Measurements from ENCODE around the gene NINL.
"Not testable (repeated sequence)": the region's sequence is repeated elsewhere in the genome, so short reads cannot be mapped to it uniquely, and the experiment has no call there.

Gene NINL

DNA sequence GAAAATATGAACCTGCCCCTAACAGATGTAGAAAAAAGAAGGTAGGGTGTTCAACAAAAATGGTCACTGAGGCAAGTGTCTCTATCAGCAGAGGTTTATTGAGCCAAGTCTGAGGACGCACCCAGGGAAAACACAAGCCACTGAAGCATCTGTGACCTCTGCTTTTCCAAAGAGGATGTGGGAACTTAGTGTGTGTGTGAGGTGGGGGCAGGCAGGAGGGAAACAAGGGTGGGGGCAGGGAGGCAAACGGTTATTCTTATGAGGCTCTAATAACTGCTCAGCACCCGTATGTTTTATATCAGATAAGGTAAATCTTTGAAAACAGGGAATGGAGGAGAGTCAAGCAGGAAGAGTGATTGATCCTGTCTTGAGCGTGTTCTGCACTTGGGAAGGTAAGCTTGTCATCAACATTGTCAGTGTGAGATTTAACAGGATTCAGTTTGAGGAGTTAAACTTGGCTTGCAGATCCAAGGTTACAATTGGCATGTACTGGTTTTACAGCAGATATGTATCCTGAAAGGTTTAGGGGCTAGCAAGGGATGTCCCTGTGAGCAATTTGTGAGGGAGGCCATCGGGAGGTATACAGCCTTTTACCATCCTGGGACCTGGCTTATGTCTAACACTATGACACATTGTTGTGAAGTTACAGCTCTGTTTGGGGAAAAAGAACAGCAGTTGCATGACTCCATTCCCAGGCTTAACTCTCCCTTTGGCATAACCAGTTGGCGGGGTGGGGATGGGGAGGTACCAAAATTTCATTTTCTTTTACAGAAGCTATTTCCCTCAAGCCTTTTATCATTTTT lies 33.7 kb downstream of the NINL start:
- DNase-seq (ENCODE audit: low read depth): no peak
- TF ChIP-seq, protein P1, sequence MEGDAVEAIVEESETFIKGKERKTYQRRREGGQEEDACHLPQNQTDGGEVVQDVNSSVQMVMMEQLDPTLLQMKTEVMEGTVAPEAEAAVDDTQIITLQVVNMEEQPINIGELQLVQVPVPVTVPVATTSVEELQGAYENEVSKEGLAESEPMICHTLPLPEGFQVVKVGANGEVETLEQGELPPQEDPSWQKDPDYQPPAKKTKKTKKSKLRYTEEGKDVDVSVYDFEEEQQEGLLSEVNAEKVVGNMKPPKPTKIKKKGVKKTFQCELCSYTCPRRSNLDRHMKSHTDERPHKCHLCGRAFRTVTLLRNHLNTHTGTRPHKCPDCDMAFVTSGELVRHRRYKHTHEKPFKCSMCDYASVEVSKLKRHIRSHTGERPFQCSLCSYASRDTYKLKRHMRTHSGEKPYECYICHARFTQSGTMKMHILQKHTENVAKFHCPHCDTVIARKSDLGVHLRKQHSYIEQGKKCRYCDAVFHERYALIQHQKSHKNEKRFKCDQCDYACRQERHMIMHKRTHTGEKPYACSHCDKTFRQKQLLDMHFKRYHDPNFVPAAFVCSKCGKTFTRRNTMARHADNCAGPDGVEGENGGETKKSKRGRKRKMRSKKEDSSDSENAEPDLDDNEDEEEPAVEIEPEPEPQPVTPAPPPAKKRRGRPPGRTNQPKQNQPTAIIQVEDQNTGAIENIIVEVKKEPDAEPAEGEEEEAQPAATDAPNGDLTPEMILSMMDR (conservative IDR thresholded peaks at IDR 0.05; ENCODE audit: low read depth, low read length): no peak
- H3K4me3 ChIP-seq (ENCODE audit: low read depth, low read length): no peak overlapping the region

DNA sequence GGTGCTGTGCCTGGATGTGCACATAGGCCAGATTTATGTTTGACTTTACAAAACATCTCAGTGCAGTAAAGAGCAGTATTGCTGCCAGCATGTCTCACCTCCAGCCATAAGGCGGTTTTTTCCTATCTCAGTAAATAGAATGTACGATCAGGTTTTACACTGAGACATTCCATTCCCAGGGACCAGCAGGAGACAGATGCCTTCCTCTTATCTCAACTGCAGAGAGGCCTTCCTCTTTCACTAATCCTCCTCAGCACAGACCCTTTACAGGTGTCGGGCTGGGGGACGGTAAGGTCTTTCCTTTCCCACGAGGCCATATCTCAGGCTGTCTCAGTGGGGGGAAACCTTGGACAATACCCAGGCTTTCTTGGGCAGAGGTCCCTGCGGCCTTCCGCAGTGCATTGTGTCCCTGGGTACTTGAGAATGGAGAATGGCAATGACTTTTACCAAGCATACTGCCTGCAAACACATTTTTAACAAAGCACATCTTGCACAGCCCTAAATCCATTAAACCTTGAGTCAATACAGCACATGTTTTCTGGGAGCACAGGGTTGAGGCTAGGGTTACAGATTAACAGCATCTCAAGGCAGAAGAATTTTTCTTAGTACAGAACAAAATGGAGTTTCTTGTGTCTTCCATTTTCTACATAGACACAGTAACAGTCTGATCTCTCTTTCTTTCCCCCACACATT lies 34.5 kb downstream of the NINL start:
- not testable (repeated sequence) for H3K4me3 ChIP-seq (ENCODE audit: low read depth, low read length)
- peak; percentile 55 for DNase-seq (ENCODE audit: low read depth)

DNA sequence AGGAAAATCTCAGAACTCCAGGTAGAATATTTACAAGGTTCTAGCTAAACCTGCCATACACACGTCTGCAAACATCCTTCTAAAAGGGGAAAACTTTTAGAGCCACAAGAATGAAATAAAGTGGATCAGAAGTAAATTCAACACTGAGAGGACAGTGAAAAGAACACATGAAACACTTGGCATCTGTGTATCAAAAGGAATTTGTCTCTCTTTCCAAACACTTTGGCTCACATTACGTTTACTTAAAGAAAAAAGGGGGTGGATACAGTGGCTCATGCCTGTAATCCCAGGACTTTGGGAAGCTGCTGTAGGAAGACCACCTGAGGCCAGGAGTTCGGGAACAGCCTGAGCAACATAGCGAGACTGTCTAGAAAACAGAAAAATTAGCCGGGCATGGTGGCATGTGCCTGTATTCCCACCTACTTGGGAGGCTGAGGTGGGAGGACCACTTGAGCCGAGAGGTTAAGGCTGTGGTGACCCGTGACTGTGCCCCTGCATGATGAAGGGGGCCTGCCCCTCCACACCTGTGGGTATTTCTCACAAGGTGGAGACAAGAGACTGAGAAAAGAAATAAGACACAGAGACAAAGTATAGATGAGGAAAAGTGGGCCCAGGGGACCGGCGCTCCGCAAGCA lies 35.4 kb downstream of the NINL start:
- H3K4me3 ChIP-seq (ENCODE audit: low read depth, low read length): no peak overlapping the region
- TF ChIP-seq, protein P1 (conservative IDR thresholded peaks at IDR 0.05; ENCODE audit: low read depth, low read length): no peak
- DNase-seq (ENCODE audit: low read depth): peak; percentile 77

DNA sequence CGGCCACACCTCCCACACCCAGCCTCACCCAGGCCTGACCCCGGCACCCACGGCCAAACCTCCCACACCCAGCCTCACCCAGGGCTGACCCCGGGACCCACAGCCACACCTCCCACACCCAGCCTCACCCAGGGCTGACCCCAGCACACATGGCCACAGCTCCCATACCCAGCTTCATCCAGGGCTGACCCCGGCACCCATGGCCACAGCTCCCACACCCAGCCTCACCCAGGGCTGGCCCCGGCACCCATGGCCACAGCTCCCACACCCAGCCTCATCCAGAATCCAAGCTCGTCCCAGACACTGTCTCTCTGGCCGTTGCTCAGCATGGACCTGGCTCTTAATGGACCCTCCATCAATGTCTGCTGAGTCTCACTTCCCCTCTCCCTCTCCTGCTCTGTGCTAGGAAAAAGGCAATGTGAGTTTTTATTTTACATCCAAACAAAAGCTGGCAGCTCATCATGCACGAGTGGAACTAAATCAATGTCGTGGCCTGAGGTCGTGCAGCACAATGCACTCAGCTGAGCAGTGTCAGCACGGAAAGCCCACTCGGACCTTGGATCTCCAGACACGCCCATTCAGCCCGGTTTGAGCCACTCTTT lies 36.1 kb downstream of the NINL start:
- no peak overlapping the region for H3K4me3 ChIP-seq (ENCODE audit: low read depth, low read length)
- TF ChIP-seq, protein P1 (conservative IDR thresholded peaks at IDR 0.05; ENCODE audit: low read depth, low read length): no peak
- DNase-seq (ENCODE audit: low read depth): no peak

DNA sequence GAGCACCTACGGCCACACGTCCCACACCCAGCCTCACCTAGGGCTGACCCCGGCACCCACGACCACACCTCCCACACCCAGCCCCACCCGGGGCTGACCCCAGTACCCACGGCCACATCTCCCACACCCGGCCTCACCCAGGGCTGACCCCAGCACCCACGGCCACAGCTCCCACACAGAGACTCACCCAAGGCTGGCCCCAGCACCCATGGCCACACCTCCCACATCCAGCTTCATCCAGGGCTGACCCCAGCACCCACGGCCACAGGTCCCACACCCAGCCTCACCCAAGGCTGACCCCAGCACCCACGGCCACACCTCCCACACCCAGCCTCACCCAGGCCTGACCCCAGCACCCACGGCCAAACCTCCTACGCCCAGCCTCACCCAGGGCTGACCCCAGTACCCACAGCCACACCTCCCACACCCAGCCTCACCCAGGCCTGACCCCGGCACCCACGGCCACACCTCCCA lies 36.7 kb downstream of the NINL start:
- TF ChIP-seq, protein P1 (conservative IDR thresholded peaks at IDR 0.05; ENCODE audit: low read depth, low read length): no peak

DNA sequence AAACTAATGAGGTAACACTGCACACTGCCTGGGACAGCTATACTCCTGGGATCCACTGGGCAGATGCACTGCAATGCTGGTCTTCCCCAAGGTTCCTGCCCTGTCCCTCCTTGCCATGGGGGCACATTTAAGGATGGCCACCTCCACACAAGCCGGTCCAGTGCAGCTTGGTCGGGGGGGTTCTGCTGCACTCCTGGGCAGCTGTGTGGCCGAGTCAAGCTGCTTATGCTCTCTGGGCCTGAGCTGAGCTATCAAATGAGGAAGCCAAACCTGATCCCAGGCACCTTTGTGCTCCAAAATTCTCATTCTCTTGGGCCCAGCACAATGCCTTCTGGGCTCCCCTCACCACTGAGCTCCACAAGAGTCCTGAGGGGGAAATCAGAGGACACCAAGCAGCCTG lies 37.3 kb downstream of the NINL start:
- TF ChIP-seq, protein P1 (conservative IDR thresholded peaks at IDR 0.05; ENCODE audit: low read depth, low read length): no peak
- no peak for DNase-seq (ENCODE audit: low read depth)
- H3K4me3 ChIP-seq (ENCODE audit: low read depth, low read length): no peak overlapping the region

More for the DNA sequence above, 36.7 kb downstream of the NINL start:
- H3K4me3 ChIP-seq (ENCODE audit: low read depth, low read length): no peak overlapping the region
- DNase-seq (ENCODE audit: low read depth): no peak

DNA sequence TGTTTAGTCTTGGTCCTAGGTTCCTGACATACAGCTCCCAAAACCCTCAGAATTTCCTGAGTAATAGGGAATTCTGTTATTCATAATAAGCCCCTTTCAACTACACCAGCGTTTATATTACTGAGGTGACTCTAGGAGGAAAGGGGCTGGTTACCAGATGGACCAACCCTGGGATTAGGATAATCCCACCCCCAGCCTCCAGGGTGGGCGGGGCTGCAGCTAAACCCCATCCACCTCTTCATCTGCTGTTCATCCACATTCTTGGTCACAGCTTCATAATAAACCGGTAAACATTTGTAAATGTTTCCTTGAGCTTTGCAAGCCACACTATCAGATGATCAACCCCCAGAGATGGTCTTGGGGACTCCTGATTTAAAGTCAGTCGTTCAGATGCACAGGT lies 38.3 kb downstream of the NINL start:
- TF ChIP-seq, protein P1 (conservative IDR thresholded peaks at IDR 0.05; ENCODE audit: low read depth, low read length): no peak

More for the DNA sequence above, 38.3 kb downstream of the NINL start:
- DNase-seq (ENCODE audit: low read depth): no peak
- H3K4me3 ChIP-seq (ENCODE audit: low read depth, low read length): no peak overlapping the region
